H9 (cell line): ENCODE results near the gene RRBP1. TPM values are rescaled to one million over a fixed set of nuclear protein-coding genes. Genes with fewer than 3 reads are reported as not detected.

Experiments
- DNase-seq: peaks from one replicate; pipeline ENCODE4 v3.0.0-alpha.2; 2017
- H2AFZ ChIP-seq: one replicate; pipeline ENCODE4 v1.6.1; 2013; ENCODE audit warnings: mild to moderate bottlenecking, low read length, control low read depth, moderate library complexity
- H2AK5ac ChIP-seq: 2 replicates; pipeline ENCODE4 v1.6.1; 2013; ENCODE audit warnings: low read length, control low read depth, mixed read lengths; ENCODE audit not compliant: insufficient read length
- H2BK120ac ChIP-seq: one replicate; pipeline ENCODE4 v1.6.1; 2013; ENCODE audit warnings: low read depth, mild to moderate bottlenecking, low read length, control low read depth, inconsistent platforms; ENCODE audit not compliant: poor library complexity, severe bottlenecking
- H2BK12ac ChIP-seq: 2 replicates; pipeline ENCODE4 v1.6.1; 2013; ENCODE audit warnings: low read length, control low read depth, mixed read lengths, low read depth; ENCODE audit not compliant: insufficient read length
- H2BK15ac ChIP-seq: 2 replicates; pipeline ENCODE4 v1.6.1; 2013; ENCODE audit warnings: low read depth, low read length, control low read depth
- H2BK20ac ChIP-seq: one replicate; pipeline ENCODE4 v1.6.1; 2013; ENCODE audit warnings: low read depth, mild to moderate bottlenecking, low read length, control low read depth, inconsistent platforms; ENCODE audit not compliant: poor library complexity, severe bottlenecking
- H2BK5ac ChIP-seq: 2 replicates; pipeline ENCODE4 v1.6.1; 2013; ENCODE audit warnings: low read length, control low read depth, mixed read lengths; ENCODE audit not compliant: insufficient read length
- H3K14ac ChIP-seq: 2 replicates; pipeline ENCODE4 v1.6.1; 2013; ENCODE audit warnings: low read length, control low read depth; ENCODE audit not compliant: insufficient read depth
- H3K18ac ChIP-seq: 2 replicates; pipeline ENCODE4 v1.6.1; 2013; ENCODE audit warnings: low read depth, mild to moderate bottlenecking, mixed read lengths, low read length, control low read depth; ENCODE audit not compliant: insufficient read length
- H3K23ac ChIP-seq: 2 replicates; pipeline ENCODE4 v1.6.1; 2013; ENCODE audit warnings: low read length, control low read depth, mixed read lengths, low read depth; ENCODE audit not compliant: insufficient read length
- H3K23me2 ChIP-seq: 2 replicates; pipeline ENCODE4 v1.6.1; 2013; ENCODE audit warnings: low read depth, mild to moderate bottlenecking, mixed read lengths, low read length, control low read depth; ENCODE audit not compliant: insufficient read length, poor library complexity, severe bottlenecking
- H3K27ac ChIP-seq: 2 replicates; pipeline ENCODE4 v1.5.1; 2013; ENCODE audit warnings: low read length, control low read depth, mixed read lengths, low read depth; ENCODE audit not compliant: insufficient read length
- H3K27me3 ChIP-seq: 2 replicates; pipeline ENCODE4 v1.6.1; 2013; ENCODE audit warnings: low read length, control low read depth, inconsistent platforms; ENCODE audit not compliant: insufficient read depth
- H3K4ac ChIP-seq: 2 replicates; pipeline ENCODE4 v1.6.1; 2013; ENCODE audit warnings: low read depth, mild to moderate bottlenecking, control low read depth, inconsistent platforms, low read length, moderate library complexity
- H3K4me1 ChIP-seq: 2 replicates; pipeline ENCODE4 v1.6.1; 2013; ENCODE audit warnings: low read length, control low read depth, inconsistent platforms; ENCODE audit not compliant: insufficient read depth
- H3K4me2 ChIP-seq: 2 replicates; pipeline ENCODE4 v1.6.1; 2013; ENCODE audit warnings: low read length, control low read depth, mixed read lengths; ENCODE audit not compliant: insufficient read length, insufficient read depth
- H3K56ac ChIP-seq: 2 replicates; pipeline ENCODE4 v1.6.1; 2013; ENCODE audit warnings: low read depth, mild to moderate bottlenecking, mixed read lengths, low read length, control low read depth; ENCODE audit not compliant: insufficient read length
- H3K79me1 ChIP-seq: 2 replicates; pipeline ENCODE4 v1.6.1; 2013; ENCODE audit warnings: low read depth, mild to moderate bottlenecking, moderate library complexity, low read length, control low read depth, inconsistent platforms; ENCODE audit not compliant: insufficient read depth, poor library complexity, severe bottlenecking
- H3K79me2 ChIP-seq: 2 replicates; pipeline ENCODE4 v1.6.1; 2013; ENCODE audit warnings: low read length, control low read depth, inconsistent platforms; ENCODE audit not compliant: insufficient read depth
- H3K9ac ChIP-seq: 2 replicates; pipeline ENCODE4 v1.6.1; 2013; ENCODE audit warnings: low read length, control low read depth, mixed read lengths; ENCODE audit not compliant: insufficient read length; ENCODE audit errors: extremely low read depth
- H3K9me3 ChIP-seq: one replicate; pipeline ENCODE4 v1.6.1; 2013; ENCODE audit warnings: low read depth, low read length, inconsistent platforms; ENCODE audit not compliant: control insufficient read depth
- H3T11ph ChIP-seq: one replicate; pipeline ENCODE4 v1.6.1; 2013; ENCODE audit warnings: mild to moderate bottlenecking, low read length, control low read depth, inconsistent platforms
- H4K20me1 ChIP-seq: one replicate; pipeline ENCODE4 v1.6.1; 2013; ENCODE audit not compliant: control insufficient read depth, insufficient read length, insufficient read depth
- H4K5ac ChIP-seq: 2 replicates; pipeline ENCODE4 v1.6.1; 2013; ENCODE audit warnings: low read depth, mild to moderate bottlenecking, mixed read lengths, low read length, control low read depth; ENCODE audit not compliant: insufficient read length
- H4K8ac ChIP-seq: replicated peaks from 2 replicates; pipeline ENCODE4 v1.6.1; 2013; ENCODE audit warnings: low read length, control low read depth, mixed read lengths, low read depth; ENCODE audit not compliant: insufficient read length
- H4K91ac ChIP-seq: 2 replicates; pipeline ENCODE4 v1.6.1; 2013; ENCODE audit warnings: low read depth, mild to moderate bottlenecking, moderate library complexity, mixed read lengths, low read length, control low read depth; ENCODE audit not compliant: insufficient read length
- H3K27ac Mint-ChIP-seq, 3 experiments: 2 replicates in 2 of 3; 3 replicates in 1 of 3; pipeline ENCODE4 v1.8.0; 2020 to 2021; ENCODE audit warnings: mixed read lengths in 3 of 3, mild to moderate bottlenecking in 1 of 3, moderate library complexity in 1 of 3
- H3K27me3 Mint-ChIP-seq: 2 replicates; pipeline ENCODE4 v1.8.0; 2021; ENCODE audit warnings: low read depth, mild to moderate bottlenecking, moderate library complexity, mixed read lengths
- H3K36me3 Mint-ChIP-seq, 3 experiments: 2 replicates in 2 of 3; 3 replicates in 1 of 3; pipeline ENCODE4 v1.8.0; 2020 to 2021; ENCODE audit warnings: low read depth in 3 of 3, mixed read lengths in 3 of 3; ENCODE audit not compliant: insufficient read depth in 1 of 3
- H3K4me1 Mint-ChIP-seq, 2 experiments: 2 replicates each; pipeline ENCODE4 v1.8.0; 2020; ENCODE audit warnings: mixed read lengths in 2 of 2
- H3K4me3 Mint-ChIP-seq, 2 experiments: 2 replicates in 1 of 2; 3 replicates in 1 of 2; pipeline ENCODE4 v1.8.0; 2020 to 2021; ENCODE audit warnings: mild to moderate bottlenecking in 2 of 2, mixed read lengths in 2 of 2, moderate library complexity in 1 of 2
- H3K9me3 Mint-ChIP-seq, 2 experiments: 2 replicates in 1 of 2; 3 replicates in 1 of 2; pipeline ENCODE4 v1.8.0; 2020; ENCODE audit warnings: mild to moderate bottlenecking in 2 of 2, mixed read lengths in 2 of 2, moderate library complexity in 1 of 2
- CTCF ChIP-seq: fragments of 200-600 bp; sonication (generic); conservative IDR thresholded peaks from 3 replicates; pipeline ENCODE4 v1.8.0; 2021; ENCODE audit warnings: antibody characterized with exemption, mild to moderate bottlenecking
- WGBS: extraction: QIAGEN DNeasy Blood & Tissue Kit; methylation state at CpG from one replicate; pipeline ENCODE4 v1.1.7; 2013; ENCODE audit warnings: missing lambda C conversion rate, low lambda C conversion rate, mixed read lengths; ENCODE audit not compliant: insufficient read length; ENCODE audit errors: extremely low coverage; 5-methylcytosine and 5-hydroxymethylcytosine counted together
- total RNA-seq: library from RNA; stranded (reverse); gene quantifications from 2 replicates; pipeline ENCODE4 v1.2.1, GENCODE V29; 2021

Gene RRBP1
- total RNA-seq, 1 experiment from 2014 or later, result 97.8 TPM

DNA sequence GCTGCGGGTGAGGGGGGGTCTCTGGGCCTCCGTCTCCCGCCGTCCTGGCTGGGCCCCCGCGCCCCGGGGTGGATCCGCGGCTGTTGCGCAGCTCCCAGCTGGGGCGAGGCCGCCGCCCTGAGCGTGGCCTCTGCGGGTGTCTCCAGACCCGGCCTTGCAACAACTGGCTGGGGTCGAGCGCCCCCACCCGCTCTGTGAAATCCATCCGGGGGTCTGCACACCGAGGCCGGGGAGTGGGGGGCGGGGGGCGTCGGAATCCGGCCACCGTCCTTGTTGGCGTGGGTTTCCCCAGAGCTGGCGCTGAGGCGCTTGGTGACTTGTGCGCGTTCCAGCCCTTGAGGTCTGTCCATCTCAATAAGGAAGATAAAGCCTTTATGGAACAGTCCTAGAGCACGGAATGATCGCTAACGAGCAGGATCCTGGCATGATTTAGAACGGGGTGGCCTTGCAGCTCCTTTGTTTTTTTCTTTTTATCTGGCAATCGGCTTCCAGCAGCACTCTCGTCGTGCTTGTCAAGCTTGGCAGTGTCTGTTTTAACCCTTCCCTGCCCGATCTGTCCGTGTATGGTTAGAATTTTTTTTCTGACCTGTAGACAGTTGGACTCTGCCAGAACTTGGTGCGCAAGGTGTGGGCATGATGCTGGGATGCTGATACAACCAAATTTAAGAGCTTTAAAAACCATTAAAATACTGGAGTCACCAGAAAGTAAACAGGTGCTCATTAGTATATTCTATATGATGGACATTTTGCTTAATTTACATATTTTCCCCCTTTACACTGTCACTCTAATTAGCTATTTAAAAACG lies 111.5 kb downstream of the RRBP1 start:
- Histone ChIP-seq H3K79me1 (no peaks in the 10 kb centered on the region), H2BK15ac (no peak overlapping the region), H4K8ac (no peak overlapping the region), H2BK5ac (no peak overlapping the region), H3K23me2 (peaks cover 12% of the 10 kb centered on the region), H2AK5ac (no peak overlapping the region), H3K9me3 (no peaks in the 10 kb centered on the region), H3K79me2 (peaks cover 16% of the 10 kb centered on the region; the same call in 1 of the 2 replicates), H3K27me3 (no peaks in the 10 kb centered on the region), H2BK12ac (no peak overlapping the region), H3K18ac (peak overlapping the region; percentile 34), H2AFZ (no peak overlapping the region), H3K4me2 (peak overlapping the region; percentile 95), H3K9ac (peak overlapping the region; percentile 54), H2BK120ac (no peak overlapping the region), H4K91ac (no peak overlapping the region), H4K5ac (no peak overlapping the region), H3K14ac (peak overlapping the region; percentile 65; the same call in 1 of the 2 replicates), H4K20me1 (no peaks in the 10 kb centered on the region), H3T11ph (no peak overlapping the region), H3K27ac (no peak overlapping the region), H3K4me1 (peaks cover 19% of the 10 kb centered on the region), H2BK20ac (no peak overlapping the region), H3K23ac (no peak overlapping the region), H3K4ac (no peak overlapping the region), H3K56ac (no peak overlapping the region)
- TF ChIP-seq CTCF, result peak; percentile 3; the same call in 1 of the 3 replicates
- H3K4me1 Mint-ChIP-seq, result peaks cover 52 to 56% of the 10 kb centered on the region in 2 experiments
- H3K36me3 Mint-ChIP-seq, result peaks cover 2 to 8% (median 2%) of the 10 kb centered on the region in 3 experiments; a peak in 2 of 7 replicates
- WGBS, result no CpG with 5 or more reads among the region's 43 CpGs
- H3K27ac Mint-ChIP-seq, result peak overlapping the region in 2 of 3 experiments; percentile 84 to 91; a peak in 4 of 7 replicates
- H3K4me3 Mint-ChIP-seq, result peak overlapping the region; percentile 89 to 91
- H3K9me3 Mint-ChIP-seq, result 0 out of 5 replicates have a peak, but pooled peaks cover 0 to 2% of the 10 kb centered on the region in 2 experiments
- peak; percentile 48 for DNase-seq
- H3K27me3 Mint-ChIP-seq, result no peaks in the 10 kb centered on the region; the same call in 1 of the 2 replicates
